Neuron (in vitro differentiated cells): ENCODE measurements around the gene KIAA0586.
"Not testable (repeated sequence)": the region's sequence is repeated elsewhere in the genome, so short reads cannot be mapped to it uniquely, and the experiment has no call there.

Experiments used
- H2AFZ ChIP-seq: one replicate; pipeline ENCODE4 v1.6.1; 2013; ENCODE audit warnings: low read depth, mild to moderate bottlenecking, inconsistent platforms, low read length, moderate library complexity
- H3K27me3 ChIP-seq: one replicate; pipeline ENCODE4 v1.6.1; 2013; ENCODE audit warnings: low read length; ENCODE audit not compliant: insufficient read depth
- H3K36me3 ChIP-seq: one replicate; pipeline ENCODE4 v1.6.1; 2013; ENCODE audit warnings: low read length; ENCODE audit not compliant: insufficient read depth
- H3K4me1 ChIP-seq: one replicate; pipeline ENCODE4 v1.6.1; 2013; ENCODE audit warnings: low read length; ENCODE audit not compliant: insufficient read depth
- H3K4me3 ChIP-seq: 2 replicates; pipeline ENCODE4 v1.5.1; 2013; ENCODE audit warnings: mild to moderate bottlenecking, low read length, moderate library complexity
- H3K9me3 ChIP-seq: one replicate; pipeline ENCODE4 v1.6.1; 2013; ENCODE audit warnings: low read length

KIAA0586 gene

DNA sequence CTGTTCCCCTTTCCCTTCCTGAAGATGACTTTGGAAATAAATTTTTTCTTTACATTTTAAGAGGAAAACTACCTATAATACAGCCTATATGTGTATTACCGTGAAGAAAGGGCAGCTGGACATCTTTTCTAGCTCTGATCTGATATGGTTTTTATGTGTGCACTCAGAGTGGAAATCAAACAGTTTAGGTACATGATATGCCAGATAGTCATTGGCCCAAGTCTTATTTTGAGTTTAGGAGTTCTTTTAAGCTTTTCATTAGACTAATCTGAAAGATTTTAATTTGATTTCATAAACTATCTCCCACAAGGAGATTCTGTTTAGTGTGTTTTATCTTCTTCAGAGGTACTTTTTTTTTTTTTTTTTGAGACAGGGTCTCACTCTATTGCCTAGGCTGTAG lies 48.8 kb downstream of the KIAA0586 start:
- Histone ChIP-seq H3K36me3 (peaks cover 39% of the 10 kb centered on the region), H3K27me3 (no peaks in the 10 kb centered on the region), H2AFZ (no peak overlapping the region), H3K4me1 (no peaks in the 10 kb centered on the region), H3K9me3 (peaks cover 3% of the 10 kb centered on the region), H3K4me3 (no peak overlapping the region)

DNA sequence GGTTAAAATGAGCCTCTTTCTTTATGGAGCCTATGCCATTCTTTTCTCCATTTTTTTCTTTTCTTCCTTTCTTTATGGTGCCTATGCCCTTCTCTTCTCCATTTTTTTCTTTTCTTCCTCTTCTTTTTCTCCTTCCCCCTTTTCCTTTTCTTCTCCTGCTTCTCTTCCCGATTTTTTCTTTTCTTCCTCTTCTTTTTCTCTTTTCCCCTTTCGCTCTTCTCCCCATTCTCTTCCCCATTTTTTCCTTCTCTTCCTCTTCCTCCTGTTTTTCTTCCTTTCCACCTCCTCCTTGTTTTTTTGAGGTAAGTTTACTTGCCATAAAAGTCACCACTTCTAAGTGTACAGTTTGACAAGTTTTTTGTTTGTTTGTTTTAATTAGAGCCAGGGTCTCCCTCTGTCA lies 50.1 kb downstream of the KIAA0586 start:
- Histone ChIP-seq H2AFZ (no peak overlapping the region), H3K9me3 (peaks cover 3% of the 10 kb centered on the region), H3K27me3 (no peaks in the 10 kb centered on the region), H3K4me3 (no peak overlapping the region), H3K36me3 (peaks cover 40% of the 10 kb centered on the region), H3K4me1 (no peaks in the 10 kb centered on the region)

DNA sequence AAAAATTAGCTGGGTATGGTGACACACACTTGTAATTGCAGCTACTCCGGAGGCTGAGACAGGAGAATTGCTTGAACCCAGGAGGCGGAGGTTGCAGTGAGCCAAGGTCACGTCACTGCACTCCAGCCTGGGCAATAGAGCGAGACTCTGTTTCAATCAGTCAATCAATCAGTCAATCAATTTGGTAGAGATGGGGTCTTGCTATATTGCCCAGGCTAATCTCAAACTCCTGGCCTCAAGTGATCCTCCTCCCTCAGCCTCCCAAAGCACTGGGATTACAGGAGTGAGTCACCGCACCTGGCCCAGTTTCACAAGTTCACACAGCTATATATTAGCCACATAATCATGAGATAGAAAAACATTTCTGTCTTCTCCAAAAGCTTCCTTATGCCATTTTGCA lies 50.8 kb downstream of the KIAA0586 start:
- not testable (repeated sequence) for H2AFZ ChIP-seq, H3K9me3 ChIP-seq, H3K4me3 ChIP-seq, H3K4me1 ChIP-seq, H3K27me3 ChIP-seq
- peaks cover 44% of the 10 kb centered on the region for H3K36me3 ChIP-seq

DNA sequence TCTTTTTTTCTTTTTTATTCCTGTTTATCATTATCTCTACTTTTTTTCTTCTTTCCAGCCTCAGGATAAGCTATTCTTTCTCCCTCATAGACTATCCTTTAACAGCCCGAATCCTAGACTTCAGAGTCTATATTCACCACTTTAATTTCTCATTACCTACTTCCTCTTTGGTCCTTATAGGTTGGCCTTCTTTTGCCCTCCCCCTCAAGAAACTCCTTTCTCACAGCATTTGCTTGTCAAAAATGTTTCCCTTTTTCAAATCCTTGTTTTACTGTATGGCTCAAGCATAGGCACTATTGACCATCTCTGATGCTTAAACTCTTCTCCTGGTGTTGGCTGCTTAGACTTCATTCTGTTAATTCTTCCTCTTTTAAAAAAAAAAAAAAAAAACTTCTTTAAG lies 52.5 kb downstream of the KIAA0586 start:
- H3K27me3 ChIP-seq: no peaks in the 10 kb centered on the region
- no peak overlapping the region for H2AFZ ChIP-seq
- no peak overlapping the region for H3K4me3 ChIP-seq
- peaks cover 1% of the 10 kb centered on the region for H3K9me3 ChIP-seq
- H3K4me1 ChIP-seq: no peaks in the 10 kb centered on the region
- H3K36me3 ChIP-seq: peaks cover 44% of the 10 kb centered on the region

DNA sequence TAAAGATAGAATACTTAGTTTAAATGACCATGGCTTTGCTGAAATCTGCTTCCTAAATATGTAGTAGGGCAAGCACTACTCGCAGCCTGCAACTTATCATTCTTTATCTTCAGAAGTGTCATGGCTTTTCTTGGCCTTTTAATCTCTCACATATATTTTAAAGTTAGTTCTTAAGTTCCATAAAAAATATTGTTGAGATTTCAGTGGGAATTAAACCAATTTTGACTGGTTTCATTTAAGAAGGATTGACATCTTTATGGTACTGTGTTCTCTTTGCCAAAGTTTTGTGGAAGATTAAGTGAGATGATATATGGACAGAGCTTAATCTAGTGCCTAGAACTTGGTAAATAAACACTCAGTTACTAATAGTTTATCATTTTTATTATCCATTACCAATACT lies 56.7 kb downstream of the KIAA0586 start:
- H3K27me3 ChIP-seq: no peaks in the 10 kb centered on the region
- H3K4me3 ChIP-seq: no peak overlapping the region
- no peaks in the 10 kb centered on the region for H3K9me3 ChIP-seq
- H2AFZ ChIP-seq: no peak overlapping the region
- peaks cover 37% of the 10 kb centered on the region for H3K36me3 ChIP-seq
- no peaks in the 10 kb centered on the region for H3K4me1 ChIP-seq

DNA sequence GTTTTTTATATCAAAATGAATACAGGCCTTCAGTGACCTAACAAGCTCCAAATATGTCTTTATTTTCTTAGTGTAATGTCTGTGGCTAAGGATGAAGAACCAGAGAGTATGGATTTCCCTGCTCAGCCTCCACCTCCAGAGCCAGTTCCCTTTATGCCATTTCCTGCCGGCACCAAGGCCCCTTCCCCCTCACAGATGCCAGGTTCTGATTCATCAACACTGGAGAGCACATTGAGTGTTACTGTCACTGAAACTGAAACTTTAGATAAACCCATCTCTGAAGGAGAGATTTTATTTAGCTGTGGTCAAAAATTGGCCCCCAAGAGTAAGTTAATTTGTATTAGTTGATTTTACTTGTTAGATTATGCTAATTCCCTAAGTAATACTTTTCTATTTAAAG lies 61.0 kb downstream of the KIAA0586 start:
- Histone ChIP-seq H2AFZ (no peak overlapping the region), H3K4me1 (no peaks in the 10 kb centered on the region), H3K36me3 (peaks cover 51% of the 10 kb centered on the region), H3K4me3 (no peak overlapping the region), H3K27me3 (no peaks in the 10 kb centered on the region), H3K9me3 (no peaks in the 10 kb centered on the region)

DNA sequence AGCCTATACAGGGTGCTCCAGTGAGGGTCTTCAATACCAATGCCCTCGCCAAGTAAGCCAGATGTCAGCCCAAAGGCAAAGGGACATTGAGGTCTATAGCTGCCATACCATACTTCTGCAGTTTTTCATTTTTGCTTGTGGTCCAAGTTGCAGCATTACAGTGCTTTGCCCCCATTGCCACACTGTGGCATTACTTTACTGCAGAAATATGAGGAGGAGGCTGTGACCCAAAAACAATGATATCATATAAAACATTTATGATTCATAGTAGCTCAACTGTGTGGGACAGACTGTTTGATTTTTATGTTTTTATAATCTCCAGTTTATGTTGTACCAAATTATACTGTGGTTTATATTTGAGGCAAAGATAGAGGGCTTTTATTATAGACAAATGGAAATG lies 64.1 kb downstream of the KIAA0586 start:
- Histone ChIP-seq H2AFZ (no peak overlapping the region), H3K4me3 (no peak overlapping the region), H3K9me3 (no peaks in the 10 kb centered on the region), H3K36me3 (peaks cover 60% of the 10 kb centered on the region), H3K4me1 (no peaks in the 10 kb centered on the region), H3K27me3 (no peaks in the 10 kb centered on the region)

DNA sequence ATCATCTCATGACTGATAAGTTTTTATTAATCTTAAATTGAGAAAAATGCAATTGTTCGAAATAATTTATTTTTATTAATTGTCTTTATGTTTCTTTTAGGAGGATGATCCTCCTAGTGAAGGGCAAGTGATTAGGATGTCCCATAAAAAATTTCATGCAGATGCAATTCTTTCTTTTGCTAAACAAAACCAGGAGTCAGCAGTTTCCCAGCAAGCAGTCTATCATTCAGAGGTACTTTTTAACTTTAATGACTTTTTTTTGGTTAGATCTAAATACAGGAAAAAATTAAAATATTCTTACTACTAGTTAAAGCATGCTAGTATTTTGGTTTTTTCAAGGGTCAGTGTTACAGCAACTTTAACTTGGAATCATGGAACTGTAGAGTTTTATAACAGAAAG lies 64.5 kb downstream of the KIAA0586 start:
- Histone ChIP-seq H3K36me3 (peaks cover 56% of the 10 kb centered on the region), H3K4me3 (no peak overlapping the region), H3K27me3 (no peaks in the 10 kb centered on the region), H3K9me3 (no peaks in the 10 kb centered on the region), H3K4me1 (no peaks in the 10 kb centered on the region), H2AFZ (no peak overlapping the region)

DNA sequence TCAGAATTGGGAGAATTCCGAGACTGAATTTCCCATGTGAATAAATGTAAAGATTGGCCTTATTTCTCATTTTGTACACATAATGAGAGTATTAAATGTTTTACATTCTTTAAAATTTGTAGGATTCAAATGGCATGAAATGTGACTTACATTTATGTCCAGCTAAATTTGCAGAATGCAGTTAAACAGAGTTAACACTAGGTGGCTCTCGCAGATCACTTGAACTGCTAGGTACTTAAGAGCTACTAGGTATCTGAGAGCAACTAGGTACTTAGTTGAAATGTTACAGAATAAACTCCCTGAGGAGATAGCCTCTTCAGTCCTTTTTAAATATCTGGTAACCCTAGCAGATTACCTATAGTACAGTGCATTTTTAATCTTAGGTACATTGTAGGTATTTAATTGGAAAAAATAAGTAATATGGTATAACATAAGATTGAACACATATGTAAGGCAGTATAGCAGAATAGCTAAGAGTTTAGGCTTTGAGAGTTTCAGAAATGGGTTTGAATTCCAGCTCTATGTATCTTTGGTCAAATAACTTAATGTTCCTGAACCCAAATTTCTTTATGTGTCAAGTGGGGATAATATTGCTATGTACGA lies 73.8 kb downstream of the KIAA0586 start:
- H3K27me3 ChIP-seq: no peaks in the 10 kb centered on the region
- no peak overlapping the region for H3K4me3 ChIP-seq
- no peaks in the 10 kb centered on the region for H3K4me1 ChIP-seq
- no peaks in the 10 kb centered on the region for H3K9me3 ChIP-seq
- H3K36me3 ChIP-seq: peaks cover 39% of the 10 kb centered on the region
- H2AFZ ChIP-seq: no peak overlapping the region

DNA sequence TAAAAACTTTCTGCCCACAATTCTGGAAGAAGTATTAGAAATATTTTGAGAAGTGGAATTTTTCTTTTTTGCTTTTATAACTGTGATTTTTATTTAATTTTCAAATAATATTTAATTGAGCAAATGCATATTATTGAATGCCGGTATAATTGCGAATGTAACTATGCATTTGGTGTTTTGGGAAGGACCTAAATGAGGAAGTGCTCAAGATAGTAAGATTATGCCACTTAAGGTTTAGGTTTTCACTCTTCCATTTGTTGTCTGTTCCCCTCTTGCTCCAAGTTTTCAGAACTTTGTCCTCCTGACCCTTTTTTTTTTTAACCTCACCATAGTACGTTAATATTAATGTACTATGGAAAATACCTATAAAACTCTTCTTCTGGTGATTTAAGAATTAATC lies 85.8 kb downstream of the KIAA0586 start:
- H3K4me3 ChIP-seq: no peak overlapping the region
- no peaks in the 10 kb centered on the region for H3K4me1 ChIP-seq
- no peaks in the 10 kb centered on the region for H3K9me3 ChIP-seq
- H3K27me3 ChIP-seq: no peaks in the 10 kb centered on the region
- H2AFZ ChIP-seq: no peak overlapping the region
- H3K36me3 ChIP-seq: peaks cover 24% of the 10 kb centered on the region

DNA sequence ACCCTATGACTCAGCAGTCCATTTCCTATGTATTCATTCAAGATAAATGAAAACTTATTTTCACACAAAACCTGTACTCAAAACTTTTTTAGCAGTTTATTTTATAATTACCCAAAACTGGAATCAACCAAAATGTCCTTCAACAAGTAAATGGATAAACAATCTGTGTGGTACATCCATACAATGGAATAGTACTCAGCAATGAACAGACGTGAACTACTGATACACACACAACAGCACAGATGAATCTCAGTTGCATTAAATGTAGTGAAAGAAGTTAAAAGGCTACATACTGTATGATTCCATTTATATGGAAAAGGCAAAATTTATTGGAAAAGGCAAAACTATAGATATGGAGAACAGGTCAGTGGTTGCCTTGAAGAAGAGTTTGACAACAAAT lies 90.1 kb downstream of the KIAA0586 start:
- Histone ChIP-seq H3K4me3 (no peak overlapping the region), H3K27me3 (no peaks in the 10 kb centered on the region), H3K9me3 (no peaks in the 10 kb centered on the region), H2AFZ (no peak overlapping the region), H3K4me1 (no peaks in the 10 kb centered on the region), H3K36me3 (peaks cover 14% of the 10 kb centered on the region)

DNA sequence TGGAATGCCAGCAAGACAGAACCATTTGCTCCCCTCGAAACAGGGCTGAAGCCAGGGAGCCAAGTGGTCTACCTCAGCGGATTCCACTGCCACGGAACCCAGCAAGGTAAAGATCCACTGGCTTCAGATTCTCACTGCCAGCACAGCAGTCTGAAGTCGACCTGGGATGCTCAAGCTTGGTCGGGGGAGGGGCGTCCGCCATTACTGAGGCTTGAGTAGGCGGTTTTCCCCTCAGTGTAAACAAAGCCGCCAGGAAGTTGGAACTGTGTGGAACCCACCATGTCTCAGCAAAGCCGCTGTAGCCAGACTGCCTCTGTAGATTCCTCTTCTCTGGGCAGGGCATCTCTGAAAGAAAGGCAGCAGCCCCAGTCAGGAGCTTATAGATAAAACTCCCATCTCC lies 98.2 kb downstream of the KIAA0586 start:
- H3K4me1 ChIP-seq, H3K4me3 ChIP-seq, H2AFZ ChIP-seq, H3K9me3 ChIP-seq, H3K27me3 ChIP-seq: not testable (repeated sequence)
- peaks cover 14% of the 10 kb centered on the region for H3K36me3 ChIP-seq

DNA sequence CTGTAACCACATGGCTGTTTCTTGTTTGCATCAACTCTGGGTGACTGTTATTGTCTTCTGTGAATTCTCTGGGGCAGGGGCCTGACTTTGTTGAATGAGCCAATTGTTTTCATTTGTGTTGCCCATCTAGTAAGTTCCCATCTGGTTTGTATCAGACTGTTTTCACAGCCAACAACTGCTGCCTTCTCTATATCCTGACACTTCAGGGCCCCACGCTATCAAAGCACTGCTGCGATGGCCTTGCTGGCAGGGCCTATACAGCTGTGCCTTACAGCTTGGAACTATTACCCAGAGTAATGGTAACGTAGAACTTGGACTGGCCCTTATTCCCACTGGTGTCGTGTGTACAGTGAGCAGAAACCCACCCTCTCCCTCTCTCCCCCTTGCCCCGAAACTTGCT lies 105.9 kb downstream of the KIAA0586 start:
- H3K27me3 ChIP-seq: no peaks in the 10 kb centered on the region

DNA sequence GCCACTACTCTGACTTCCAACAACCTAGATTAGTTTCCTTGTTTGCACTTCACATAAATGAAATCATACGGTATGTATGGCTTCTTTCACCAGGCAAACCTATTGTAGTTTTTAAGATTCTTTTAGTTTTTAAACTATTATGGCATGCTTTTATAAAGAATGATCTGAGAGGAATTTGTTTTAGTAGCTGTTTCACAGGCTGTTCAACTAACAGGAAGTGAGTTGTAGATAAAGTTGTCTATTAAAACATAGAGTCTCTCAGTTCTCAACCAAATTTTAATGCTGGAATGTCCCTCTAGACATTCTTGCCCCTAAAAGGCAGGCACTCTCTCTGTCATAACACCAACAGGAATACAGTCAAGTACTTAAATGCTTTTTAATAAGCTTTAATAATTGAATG lies 107.5 kb downstream of the KIAA0586 start:
- Histone ChIP-seq H3K36me3 (no peaks in the 10 kb centered on the region), H3K9me3 (no peaks in the 10 kb centered on the region), H2AFZ (no peak overlapping the region), H3K4me3 (no peak overlapping the region), H3K4me1 (peaks cover 8% of the 10 kb centered on the region), H3K27me3 (no peaks in the 10 kb centered on the region)

More for the DNA sequence above, 105.9 kb downstream of the KIAA0586 start:
- Histone ChIP-seq H3K4me1 (peaks cover 8% of the 10 kb centered on the region), H2AFZ (no peak overlapping the region), H3K4me3 (no peak overlapping the region), H3K36me3 (no peaks in the 10 kb centered on the region), H3K9me3 (no peaks in the 10 kb centered on the region)
